Measurements from ENCODE around the gene NUFIP1. TPM values are rescaled to one million over a fixed set of nuclear protein-coding genes. Genes with fewer than 3 reads are reported as not detected.
"Not testable (repeated sequence)": the region's sequence is repeated elsewhere in the genome, so short reads cannot be mapped to it uniquely, and the experiment has no call there.

The NUFIP1 gene
- total RNA-seq, 2 experiments from 2014 or later: 5.2 to 6.0 TPM

DNA sequence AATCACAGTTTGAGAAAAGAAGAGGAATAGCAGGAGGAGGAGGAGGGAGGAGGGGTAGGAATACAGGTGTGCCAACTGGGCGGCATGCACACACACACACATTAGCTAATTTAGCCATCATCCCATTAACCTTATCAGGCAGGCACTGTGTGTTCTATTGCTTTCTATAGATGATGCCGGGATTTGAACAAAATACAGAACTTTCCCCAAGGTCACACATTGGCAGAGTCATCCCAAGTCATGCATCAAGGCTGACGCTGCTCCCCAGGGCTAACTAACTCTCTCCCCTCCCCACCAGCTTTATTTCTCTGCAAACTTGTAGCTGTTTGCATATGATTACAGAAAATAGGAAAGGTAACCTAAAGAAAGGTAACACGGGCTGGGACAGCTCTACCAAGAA, 83.0 kb downstream of the NUFIP1 start:
- no peak for DNase-seq
- H3K27me3 Mint-ChIP-seq: peaks cover 4% of the 10 kb centered on the region
- H3K9me3 Mint-ChIP-seq: peaks cover 5% of the 10 kb centered on the region
- H3K36me3 Mint-ChIP-seq (ENCODE audit: low read depth): no peaks in the 10 kb centered on the region
- no peak overlapping the region for H3K4me3 Mint-ChIP-seq
- H3K4me1 Mint-ChIP-seq: no peaks in the 10 kb centered on the region
- ChIA-PET POLR2A (no interaction called here), CTCF (no interaction called here)
- no peak overlapping the region for H3K27ac Mint-ChIP-seq

- H3K27ac Mint-ChIP-seq: no peak overlapping the region
- POLR2A ChIA-PET: no interaction called here
- H3K9me3 Mint-ChIP-seq: peaks cover under 1% of the 10 kb centered on the region
- no peaks in the 10 kb centered on the region for H3K36me3 Mint-ChIP-seq (ENCODE audit: low read depth)
- DNase-seq: no peak
- CTCF ChIA-PET: no interaction called here
- H3K4me3 Mint-ChIP-seq: no peak overlapping the region
- H3K27me3 Mint-ChIP-seq: peaks cover 5% of the 10 kb centered on the region
- no peaks in the 10 kb centered on the region for H3K4me1 Mint-ChIP-seq
Observed at GRCh38 chr13:44905556-44905955, 83.7 kb downstream of the NUFIP1 start.

GRCh38 chr13:44904967-44905366, 84.3 kb downstream of the NUFIP1 start:
- Mint-ChIP-seq H3K27me3 (peaks cover 5% of the 10 kb centered on the region), H3K4me1 (no peaks in the 10 kb centered on the region), H3K27ac (no peak overlapping the region), H3K9me3 (no peaks in the 10 kb centered on the region), H3K36me3 (ENCODE audit: low read depth) (no peaks in the 10 kb centered on the region), H3K4me3 (no peak overlapping the region)
- DNase-seq: no peak
- POLR2A ChIA-PET: no interaction called here
- CTCF ChIA-PET: interaction anchor here (0.6 to 1.8 kb wide), 2 partner anchors 13 to 462 kb away, joined by 3 to 5 read pairs; no protein-coding TSS in a partner anchor

DNA sequence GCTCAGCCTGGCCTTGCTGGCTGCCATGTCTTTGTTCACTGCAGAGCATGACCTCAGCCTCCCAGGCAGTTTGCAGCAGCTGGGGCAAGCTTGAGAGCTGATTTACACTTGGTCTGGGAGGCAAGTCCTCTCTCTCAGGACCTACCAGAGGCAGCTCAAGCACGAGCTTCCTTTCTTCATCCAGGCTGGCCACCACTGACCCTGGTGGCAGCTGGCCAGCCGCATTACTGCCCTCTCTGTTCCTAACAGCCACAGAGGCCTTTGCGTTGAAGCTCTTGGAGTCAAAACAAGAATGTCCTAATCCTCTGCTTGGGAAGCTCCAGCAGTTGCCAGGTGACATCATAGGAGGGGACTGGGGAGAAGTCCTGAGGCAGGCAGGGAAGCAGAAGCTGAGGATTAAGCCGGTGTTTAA, 85.7 kb downstream of the NUFIP1 start:
- H3K4me3 Mint-ChIP-seq: no peak overlapping the region
- H3K9me3 Mint-ChIP-seq: no peaks in the 10 kb centered on the region
- no peak overlapping the region for H3K27ac Mint-ChIP-seq
- H3K27me3 Mint-ChIP-seq: peaks cover 5% of the 10 kb centered on the region
- no peaks in the 10 kb centered on the region for H3K36me3 Mint-ChIP-seq (ENCODE audit: low read depth)
- ChIA-PET POLR2A (no interaction called here), CTCF (interaction anchor here (1.8 kb wide), 1 partner anchor 15 kb away, joined by 5 read pairs; no protein-coding TSS in a partner anchor)
- DNase-seq: no peak
- no peaks in the 10 kb centered on the region for H3K4me1 Mint-ChIP-seq

DNA sequence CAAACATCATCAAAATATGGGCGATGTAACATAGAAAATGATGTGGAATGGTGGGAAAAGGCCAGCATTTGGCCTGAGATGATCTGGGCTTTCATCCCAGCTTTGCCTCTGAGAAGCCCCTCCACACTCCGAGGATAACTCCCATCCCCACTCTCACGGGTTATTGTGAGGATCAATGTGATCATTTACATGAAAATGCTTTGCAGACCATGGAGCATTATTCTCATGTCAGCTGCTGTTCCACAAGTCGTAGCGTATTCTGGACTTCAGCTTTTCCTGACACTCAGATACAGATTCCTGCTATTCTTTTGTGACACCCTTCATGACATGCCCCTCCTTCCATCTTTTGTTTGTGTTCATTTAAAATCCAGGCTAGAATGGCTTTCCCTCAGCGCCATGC, 86.5 kb downstream of the NUFIP1 start:
- POLR2A ChIA-PET: interaction anchor here (0.5 kb wide), 1 partner anchor 120 kb away, joined by 3 read pairs; no protein-coding TSS in a partner anchor
- no peaks in the 10 kb centered on the region for H3K36me3 Mint-ChIP-seq (ENCODE audit: low read depth)
- no peaks in the 10 kb centered on the region for H3K9me3 Mint-ChIP-seq
- H3K27me3 Mint-ChIP-seq: peaks cover 5% of the 10 kb centered on the region
- CTCF ChIA-PET: no interaction called here
- no peak overlapping the region for H3K27ac Mint-ChIP-seq
- no peak overlapping the region for H3K4me3 Mint-ChIP-seq
- no peak for DNase-seq
- H3K4me1 Mint-ChIP-seq: no peaks in the 10 kb centered on the region

DNA sequence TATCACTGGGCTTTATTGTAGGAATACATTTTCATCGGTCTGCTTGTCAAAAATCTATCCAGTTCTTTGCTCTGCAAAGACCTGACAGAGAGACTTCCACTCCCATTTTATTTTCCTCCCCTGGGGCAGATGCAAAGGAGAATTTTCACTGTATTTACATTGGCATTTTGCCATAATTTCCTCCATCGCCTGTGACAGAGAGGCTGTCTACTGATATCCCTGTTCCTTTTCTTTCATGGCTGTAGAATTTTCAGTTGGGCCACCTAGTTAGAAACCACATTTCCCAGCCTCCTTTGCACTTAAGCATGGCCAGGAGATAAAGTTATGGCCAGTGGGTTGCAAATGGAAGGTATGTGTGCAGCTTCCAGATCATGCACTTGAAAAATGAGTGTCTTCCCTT, 89.3 kb downstream of the NUFIP1 start:
- H3K27ac Mint-ChIP-seq: no peak overlapping the region
- no peaks in the 10 kb centered on the region for H3K36me3 Mint-ChIP-seq (ENCODE audit: low read depth)
- DNase-seq: no peak
- ChIA-PET POLR2A (no interaction called here), CTCF (no interaction called here)
- no peaks in the 10 kb centered on the region for H3K9me3 Mint-ChIP-seq
- no peaks in the 10 kb centered on the region for H3K4me1 Mint-ChIP-seq
- peaks cover 5% of the 10 kb centered on the region for H3K27me3 Mint-ChIP-seq
- H3K4me3 Mint-ChIP-seq: no peak overlapping the region

GRCh38 chr13:44898308-44898707, 91.0 kb downstream of the NUFIP1 start:
- H3K4me1 Mint-ChIP-seq; CTCF ChIA-PET; H3K36me3 Mint-ChIP-seq (ENCODE audit: low read depth); DNase-seq; POLR2A ChIA-PET; H3K27me3 Mint-ChIP-seq; H3K9me3 Mint-ChIP-seq; H3K4me3 Mint-ChIP-seq; H3K27ac Mint-ChIP-seq: not testable (repeated sequence)

DNA sequence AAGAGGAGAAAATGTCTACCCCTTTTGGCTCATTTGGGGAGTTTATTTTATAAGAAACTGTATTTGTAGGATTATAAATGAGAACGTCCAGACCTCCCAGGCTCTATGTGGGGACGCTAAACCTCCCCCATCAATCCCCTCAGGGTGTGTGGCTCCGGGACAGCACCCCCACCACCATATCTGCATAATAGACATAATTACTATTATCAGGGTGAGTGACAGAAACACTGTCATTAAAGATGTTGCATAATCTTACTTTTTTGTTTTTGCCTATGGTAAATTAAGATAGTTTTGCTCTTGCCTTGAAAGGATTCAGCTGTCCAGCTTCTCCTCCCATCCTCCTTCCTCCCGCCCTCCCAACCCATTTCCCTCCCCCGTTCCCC, 93.3 kb downstream of the NUFIP1 start:
- CTCF ChIA-PET: no interaction called here

DNA sequence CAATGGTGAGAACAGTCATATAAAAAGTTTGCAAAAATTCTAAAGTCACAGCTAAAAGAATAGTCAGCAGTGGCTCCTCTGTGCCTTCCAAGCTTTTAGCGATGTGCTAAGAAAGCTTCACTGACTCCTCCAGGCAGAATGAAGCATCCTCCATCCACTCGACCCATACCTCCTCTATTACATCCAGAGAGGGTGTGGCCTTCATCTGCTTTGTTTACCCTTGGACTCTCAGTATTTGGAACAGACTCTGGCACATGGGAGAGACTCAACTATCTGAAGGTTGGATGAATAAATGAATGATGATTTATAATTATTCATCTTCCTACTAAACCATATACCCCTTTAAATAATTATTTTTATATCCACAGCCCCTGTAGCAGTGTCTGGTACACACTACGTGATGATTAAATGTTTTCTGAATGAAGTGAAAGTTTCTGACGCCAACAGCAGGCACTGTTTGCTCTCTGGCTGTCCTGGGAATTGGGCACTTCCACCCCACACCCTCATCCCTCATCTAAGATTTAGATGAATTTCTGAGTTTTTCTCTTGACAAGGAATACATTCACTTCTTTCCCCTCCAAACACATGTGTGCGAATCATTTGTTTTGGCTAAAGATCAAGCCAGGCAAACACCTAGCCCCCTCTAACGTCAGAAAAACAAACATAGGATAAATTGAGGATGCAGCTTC, 93.9 kb downstream of the NUFIP1 start:
- DNase-seq: no peak
- Mint-ChIP-seq H3K27me3 (no peaks in the 10 kb centered on the region), H3K27ac (no peak overlapping the region), H3K4me1 (no peaks in the 10 kb centered on the region), H3K9me3 (no peaks in the 10 kb centered on the region), H3K4me3 (no peak overlapping the region), H3K36me3 (ENCODE audit: low read depth) (no peaks in the 10 kb centered on the region)
- ChIA-PET CTCF (no interaction called here), POLR2A (no interaction called here)

More for the DNA sequence above, 93.3 kb downstream of the NUFIP1 start:
- no peak for DNase-seq
- H3K27ac Mint-ChIP-seq: no peak overlapping the region
- H3K27me3 Mint-ChIP-seq: no peaks in the 10 kb centered on the region
- POLR2A ChIA-PET: no interaction called here
- H3K4me1 Mint-ChIP-seq: no peaks in the 10 kb centered on the region
- H3K4me3 Mint-ChIP-seq: no peak overlapping the region
- H3K36me3 Mint-ChIP-seq (ENCODE audit: low read depth): no peaks in the 10 kb centered on the region
- no peaks in the 10 kb centered on the region for H3K9me3 Mint-ChIP-seq

DNA sequence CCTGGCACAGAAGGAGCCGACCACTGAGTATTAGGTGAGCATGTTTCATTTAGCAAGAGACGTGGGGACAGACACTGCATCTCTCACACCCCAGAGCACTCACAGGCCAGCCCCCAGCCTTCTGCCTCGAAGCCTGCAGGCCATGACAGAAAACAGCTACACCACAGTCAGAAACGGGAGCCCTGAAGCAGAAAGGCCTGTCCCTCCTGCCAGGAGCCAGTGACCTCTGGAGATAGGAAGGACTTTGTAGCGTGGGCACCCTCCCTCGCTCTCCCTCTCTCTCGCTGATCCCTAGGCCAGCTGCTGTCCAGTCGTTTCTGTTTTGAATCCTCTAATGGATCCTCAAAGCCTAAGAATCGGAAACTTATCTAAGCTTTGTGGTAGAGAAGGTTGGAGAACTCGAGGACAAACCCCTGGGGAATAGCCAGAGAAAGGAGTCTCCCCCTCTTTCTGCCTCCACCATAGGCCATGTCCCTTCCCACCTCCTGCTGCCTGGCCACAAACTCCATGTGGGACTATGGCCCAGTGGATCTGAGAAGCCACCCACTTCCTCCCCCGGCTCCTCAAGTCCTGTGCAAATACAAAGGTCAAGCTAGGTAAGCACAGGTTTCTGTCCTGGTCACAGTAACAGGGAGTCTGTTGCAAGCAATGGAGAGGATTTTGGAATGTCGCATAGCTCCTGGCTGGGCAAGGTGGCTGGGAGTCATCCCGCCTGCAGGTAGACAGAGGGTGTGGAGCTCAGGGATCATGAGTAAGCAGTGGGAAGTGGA, 95.1 kb downstream of the NUFIP1 start:
- DNase-seq: no peak

More for the DNA sequence above, 95.1 kb downstream of the NUFIP1 start:
- ChIA-PET POLR2A (no interaction called here), CTCF (no interaction called here)
- Mint-ChIP-seq H3K36me3 (ENCODE audit: low read depth) (no peaks in the 10 kb centered on the region), H3K27ac (no peak overlapping the region), H3K9me3 (no peaks in the 10 kb centered on the region), H3K27me3 (no peaks in the 10 kb centered on the region), H3K4me3 (no peak overlapping the region), H3K4me1 (no peaks in the 10 kb centered on the region)

Other genes starting within 250 kb of the NUFIP1 start
- gene GPALPP1, start 67 bp upstream of the NUFIP1 start, total RNA-seq: 10 to 100 TPM; 31.8 to 34.1 TPM
- gene GTF2F2, start 131.0 kb upstream of the NUFIP1 start, total RNA-seq: 10 to 100 TPM; 15.3 to 17.1 TPM
- not detected for gene KCTD4, start 211.6 kb upstream of the NUFIP1 start, total RNA-seq